SH-SY5Y (cell line): Measurements from ENCODE around the gene PCDH17.

Source experiments
- GATA2 ChIP-seq: IDR thresholded peaks from 2 replicates; pipeline ENCODE4 v1.6.1; 2011; ENCODE audit warnings: mild to moderate bottlenecking, low read depth, low read length
- GATA3 ChIP-seq: IDR thresholded peaks from 2 replicates; pipeline ENCODE4 v1.6.1; 2011; ENCODE audit warnings: low read depth, mild to moderate bottlenecking, low read length, moderate library complexity

DNA sequence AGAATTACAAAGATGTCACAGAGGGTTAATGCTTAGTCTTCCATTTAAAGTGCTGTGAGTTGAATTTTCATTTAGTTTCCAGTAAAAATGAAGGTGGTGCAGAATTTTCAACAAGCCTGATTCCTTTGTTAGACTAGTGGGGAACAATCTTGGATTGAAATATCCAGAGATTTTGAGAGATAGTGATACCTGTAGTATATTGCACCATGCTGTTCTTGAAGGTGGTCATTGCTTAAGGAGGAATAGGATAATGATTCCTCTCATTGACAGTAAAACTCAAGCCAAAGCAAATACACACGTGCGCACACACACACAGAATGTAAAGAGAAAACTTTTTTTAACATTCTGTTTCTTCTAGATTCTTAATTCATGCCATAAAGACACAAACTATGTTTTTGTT, 5.3 kb downstream of the PCDH17 start:
- no peak for TF ChIP-seq GATA3
- no peak for TF ChIP-seq GATA2
